ENCODE data around the gene NFKB2.
A peak's percentile ranks its signal among the peaks of the same experiment; 100 is the strongest.

The NFKB2 gene

DNA sequence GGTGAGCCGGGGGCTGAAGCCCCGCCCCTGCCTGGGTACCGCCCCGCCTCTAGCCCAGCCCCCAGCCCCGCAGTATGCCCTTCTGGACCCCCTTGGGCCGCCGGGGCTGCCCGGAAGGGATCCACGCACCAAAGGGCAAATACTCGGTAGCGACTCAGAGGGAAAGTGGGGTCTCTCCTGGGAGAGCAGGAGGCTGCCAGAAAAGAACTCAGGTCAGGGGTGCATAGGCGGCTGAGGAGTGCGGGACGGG lies 25.9 kb downstream of the NFKB2 start:
- TF ChIP-seq, protein P1, sequence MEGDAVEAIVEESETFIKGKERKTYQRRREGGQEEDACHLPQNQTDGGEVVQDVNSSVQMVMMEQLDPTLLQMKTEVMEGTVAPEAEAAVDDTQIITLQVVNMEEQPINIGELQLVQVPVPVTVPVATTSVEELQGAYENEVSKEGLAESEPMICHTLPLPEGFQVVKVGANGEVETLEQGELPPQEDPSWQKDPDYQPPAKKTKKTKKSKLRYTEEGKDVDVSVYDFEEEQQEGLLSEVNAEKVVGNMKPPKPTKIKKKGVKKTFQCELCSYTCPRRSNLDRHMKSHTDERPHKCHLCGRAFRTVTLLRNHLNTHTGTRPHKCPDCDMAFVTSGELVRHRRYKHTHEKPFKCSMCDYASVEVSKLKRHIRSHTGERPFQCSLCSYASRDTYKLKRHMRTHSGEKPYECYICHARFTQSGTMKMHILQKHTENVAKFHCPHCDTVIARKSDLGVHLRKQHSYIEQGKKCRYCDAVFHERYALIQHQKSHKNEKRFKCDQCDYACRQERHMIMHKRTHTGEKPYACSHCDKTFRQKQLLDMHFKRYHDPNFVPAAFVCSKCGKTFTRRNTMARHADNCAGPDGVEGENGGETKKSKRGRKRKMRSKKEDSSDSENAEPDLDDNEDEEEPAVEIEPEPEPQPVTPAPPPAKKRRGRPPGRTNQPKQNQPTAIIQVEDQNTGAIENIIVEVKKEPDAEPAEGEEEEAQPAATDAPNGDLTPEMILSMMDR (conservative IDR thresholded peaks at IDR 0.05; ENCODE audit: low read depth, low read length): no peak
- Histone ChIP-seq H3K79me2 (ENCODE audit: insufficient read depth, low read depth) (no peaks in the 10 kb centered on the region), H3K27me3 (ENCODE audit: insufficient read depth, low read depth) (peaks cover 11% of the 10 kb centered on the region; the same call in 1 of the 2 replicates), H3K9ac (peak overlapping the region; percentile 53; the same call in 1 of the 2 replicates), H3K4me2 (peak overlapping the region; percentile 76), H3K27ac (no peak overlapping the region), H2AFZ (ENCODE audit: low read depth) (peak overlapping the region; percentile 77), H3K4me3 (IDR thresholded peaks at IDR 0.05; ENCODE audit: insufficient read depth, low read depth, low read length) (peak overlapping the region; percentile 12), H3K36me3 (ENCODE audit: insufficient read depth) (no peaks in the 10 kb centered on the region), H4K20me1 (ENCODE audit: insufficient read depth) (no peaks in the 10 kb centered on the region), H3K4me1 (ENCODE audit: low read depth, poor library complexity, severe bottlenecking) (peaks cover 17% of the 10 kb centered on the region)

DNA sequence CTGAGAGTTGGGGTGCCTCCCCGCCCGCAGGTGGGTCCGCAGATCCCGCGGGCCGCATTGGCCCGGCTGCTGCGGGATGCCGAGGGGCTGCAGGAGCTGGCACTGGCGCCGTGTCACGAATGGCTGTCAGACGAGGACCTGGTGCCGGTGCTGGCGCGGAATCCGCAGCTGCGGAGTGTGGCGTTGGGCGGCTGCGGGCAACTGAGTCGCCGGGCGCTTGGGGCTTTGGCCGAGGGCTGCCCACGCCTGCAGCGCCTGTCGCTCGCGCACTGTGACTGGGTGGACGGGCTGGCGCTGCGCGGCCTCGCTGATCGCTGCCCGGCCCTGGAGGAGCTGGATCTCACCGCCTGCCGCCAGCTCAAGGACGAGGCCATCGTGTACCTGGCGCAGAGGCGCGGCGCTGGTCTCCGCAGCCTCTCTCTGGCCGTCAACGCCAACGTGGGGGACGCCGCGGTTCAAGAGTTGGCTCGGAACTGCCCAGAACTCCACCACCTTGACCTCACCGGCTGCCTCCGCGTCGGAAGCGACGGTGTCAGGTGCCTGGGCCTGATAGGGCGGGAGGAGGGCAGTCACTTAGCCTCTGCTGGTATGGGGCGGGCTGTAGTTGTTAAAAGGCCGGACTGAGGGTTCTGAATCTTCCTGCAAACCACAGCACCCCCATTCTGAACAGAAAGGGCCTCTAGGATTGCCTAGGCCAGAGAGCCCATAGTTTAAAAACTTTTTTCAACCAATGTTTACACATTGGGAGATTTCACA lies 26.4 kb downstream of the NFKB2 start:
- H3K9ac ChIP-seq: peak overlapping the region; percentile 53; the same call in 1 of the 2 replicates
- TF ChIP-seq, protein P1 (conservative IDR thresholded peaks at IDR 0.05; ENCODE audit: low read depth, low read length): no peak
- H3K79me2 ChIP-seq (ENCODE audit: insufficient read depth, low read depth): no peaks in the 10 kb centered on the region
- peaks cover 17% of the 10 kb centered on the region for H3K4me1 ChIP-seq (ENCODE audit: low read depth, poor library complexity, severe bottlenecking)
- H4K20me1 ChIP-seq (ENCODE audit: insufficient read depth): no peaks in the 10 kb centered on the region
- peak overlapping the region; percentile 77 for H2AFZ ChIP-seq (ENCODE audit: low read depth)
- peaks cover 8% of the 10 kb centered on the region; the same call in 1 of the 2 replicates for H3K27me3 ChIP-seq (ENCODE audit: insufficient read depth, low read depth)
- peak overlapping the region; percentile 12 for H3K4me3 ChIP-seq (IDR thresholded peaks at IDR 0.05; ENCODE audit: insufficient read depth, low read depth, low read length)
- H3K27ac ChIP-seq: no peak overlapping the region
- H3K4me2 ChIP-seq: peak overlapping the region; percentile 76
- no peaks in the 10 kb centered on the region for H3K36me3 ChIP-seq (ENCODE audit: insufficient read depth)

DNA sequence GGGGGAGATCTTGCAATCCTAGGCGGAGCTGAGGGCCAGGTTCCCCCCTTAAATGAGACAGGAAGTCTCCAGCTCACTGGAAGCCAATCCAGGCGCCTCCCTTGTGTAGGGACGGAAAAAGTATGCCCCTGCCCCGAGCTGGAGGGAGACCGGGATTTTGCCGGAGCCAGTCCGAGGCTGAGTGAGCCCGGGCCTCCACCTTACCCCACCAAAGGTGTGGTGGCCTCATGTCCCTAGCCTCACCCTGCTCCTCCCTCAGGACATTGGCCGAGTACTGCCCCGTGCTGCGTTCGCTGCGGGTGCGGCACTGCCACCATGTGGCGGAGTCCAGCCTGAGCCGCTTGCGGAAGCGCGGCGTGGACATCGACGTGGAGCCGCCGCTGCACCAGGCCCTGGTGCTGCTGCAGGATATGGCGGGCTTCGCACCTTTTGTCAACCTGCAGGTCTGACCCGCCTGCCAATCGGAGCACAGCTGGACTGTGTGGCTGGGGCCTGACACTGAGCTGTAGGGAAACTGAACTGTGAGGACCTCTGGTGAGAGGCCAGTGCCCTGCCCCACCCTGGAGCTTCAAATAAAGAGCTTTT lies 27.1 kb downstream of the NFKB2 start:
- H3K4me3 ChIP-seq (IDR thresholded peaks at IDR 0.05; ENCODE audit: insufficient read depth, low read depth, low read length): no peak overlapping the region
- peaks cover 8% of the 10 kb centered on the region; the same call in 1 of the 2 replicates for H3K27me3 ChIP-seq (ENCODE audit: insufficient read depth, low read depth)
- no peak overlapping the region for H3K27ac ChIP-seq
- H3K79me2 ChIP-seq (ENCODE audit: insufficient read depth, low read depth): no peaks in the 10 kb centered on the region
- no peak overlapping the region for H3K9ac ChIP-seq
- H3K36me3 ChIP-seq (ENCODE audit: insufficient read depth): no peaks in the 10 kb centered on the region
- H3K4me1 ChIP-seq (ENCODE audit: low read depth, poor library complexity, severe bottlenecking): peaks cover 17% of the 10 kb centered on the region
- TF ChIP-seq, protein P1 (conservative IDR thresholded peaks at IDR 0.05; ENCODE audit: low read depth, low read length): no peak
- peak overlapping the region; percentile 76 for H3K4me2 ChIP-seq
- no peaks in the 10 kb centered on the region for H4K20me1 ChIP-seq (ENCODE audit: insufficient read depth)
- H2AFZ ChIP-seq (ENCODE audit: low read depth): no peak overlapping the region

DNA sequence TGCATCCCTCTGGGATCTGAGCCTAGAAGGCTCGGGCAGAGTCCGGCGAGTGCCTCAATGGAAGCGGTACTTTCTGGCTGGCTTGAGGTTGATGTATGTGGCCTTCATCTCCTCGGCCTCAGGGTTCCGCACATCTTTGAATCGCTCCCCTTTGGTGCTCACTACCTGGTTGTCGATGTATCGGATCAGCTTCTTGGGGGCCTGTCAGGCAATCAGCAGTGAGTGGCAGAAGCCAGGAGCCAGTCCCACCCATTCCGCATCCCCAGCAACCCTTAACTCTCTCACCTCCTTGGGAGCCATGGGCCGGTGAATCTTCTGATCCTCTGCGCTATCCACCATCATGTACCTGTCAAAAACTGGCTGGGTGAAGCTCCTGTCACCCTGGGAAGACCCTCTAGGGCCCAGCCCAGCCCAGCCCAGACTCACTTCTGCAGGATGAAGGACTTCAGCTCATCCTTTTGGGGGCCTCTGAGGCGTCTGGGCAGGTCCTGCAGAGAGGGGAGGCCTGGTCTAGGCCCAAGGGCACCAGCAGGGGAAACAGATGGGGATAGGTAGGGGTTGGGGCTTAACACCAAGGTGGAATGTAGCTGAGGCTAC lies 28.0 kb downstream of the NFKB2 start:
- Histone ChIP-seq H3K4me1 (ENCODE audit: low read depth, poor library complexity, severe bottlenecking) (peaks cover 17% of the 10 kb centered on the region), H2AFZ (ENCODE audit: low read depth) (no peak overlapping the region), H3K36me3 (ENCODE audit: insufficient read depth) (no peaks in the 10 kb centered on the region), H3K27ac (no peak overlapping the region), H3K27me3 (ENCODE audit: insufficient read depth, low read depth) (no peaks in the 10 kb centered on the region; the same call in 1 of the 2 replicates), H3K4me2 (no peak overlapping the region), H3K4me3 (IDR thresholded peaks at IDR 0.05; ENCODE audit: insufficient read depth, low read depth, low read length) (no peak overlapping the region), H3K79me2 (ENCODE audit: insufficient read depth, low read depth) (no peaks in the 10 kb centered on the region), H3K9ac (no peak overlapping the region), H4K20me1 (ENCODE audit: insufficient read depth) (no peaks in the 10 kb centered on the region)
- TF ChIP-seq, protein P1 (conservative IDR thresholded peaks at IDR 0.05; ENCODE audit: low read depth, low read length): no peak
